ENCODE measurements around the gene FZD7. TPM values are rescaled to one million over a fixed set of nuclear protein-coding genes. Genes with fewer than 3 reads are reported as not detected.

The FZD7 gene
- total and polyA plus RNA-seq, 2 of the 8 experiments (the other 6 are each of a cell fraction or from before 2014, with no cell fraction given) = 176 to 246 TPM

DNA sequence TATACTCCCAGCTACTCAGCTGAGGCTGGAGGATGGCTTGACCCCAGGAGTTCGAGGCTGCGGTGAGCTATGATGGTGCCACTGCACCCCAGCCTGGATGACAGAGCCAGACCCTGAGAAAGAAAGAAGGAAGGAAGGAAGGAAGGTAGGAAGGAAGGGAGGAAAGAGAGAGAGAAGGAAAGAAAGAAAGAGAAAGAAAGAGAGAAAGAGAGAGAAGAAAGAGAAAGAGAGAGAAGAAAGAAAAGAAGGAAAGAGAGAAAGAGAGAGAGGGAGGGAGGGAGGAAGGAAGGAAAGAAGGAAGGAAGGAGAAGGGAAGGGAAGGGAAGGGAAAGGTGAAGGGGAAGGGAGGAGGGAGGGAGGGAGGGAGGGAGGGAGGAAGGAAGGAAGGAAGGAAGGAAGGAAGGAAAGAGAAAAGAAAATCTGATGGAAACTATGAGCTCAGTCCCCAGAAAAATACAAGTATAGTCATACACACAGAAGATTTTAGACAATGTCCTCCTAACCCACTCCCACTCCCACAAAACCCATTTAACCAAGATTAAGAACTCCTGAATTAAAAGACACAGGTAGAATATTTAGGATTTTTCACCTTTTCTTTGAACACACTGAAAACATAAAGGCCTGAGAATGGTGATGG lies 15.6 kb downstream of the FZD7 start:
- H2BK20ac ChIP-seq (ENCODE audit: low read length) = no peak overlapping the region
- H3K56ac ChIP-seq (replicated peaks; ENCODE audit: insufficient read length, low read depth, low read length) = no peak overlapping the region
- no peaks in the 10 kb centered on the region for H3K27me3 ChIP-seq (replicated peaks in 1 of 4; ENCODE audit: control insufficient read depth in 3 of 4, extremely low read depth in 1 of 4, insufficient read depth in 3 of 4, low read length in 3 of 4)
- no peak overlapping the region for H3K9ac ChIP-seq (replicated peaks in 1 of 4; ENCODE audit: extremely low read depth in 1 of 4, low read depth in 3 of 4, low read length in 3 of 4)
- no peak overlapping the region for H3K23ac ChIP-seq (ENCODE audit: insufficient read length)
- no peak overlapping the region for H4K5ac ChIP-seq (ENCODE audit: insufficient read length, low read depth, low read length)
- no peak overlapping the region for H3K4ac ChIP-seq (replicated peaks; ENCODE audit: insufficient read length, low read depth, low read length)
- H3K4me2 ChIP-seq (ENCODE audit: insufficient read depth in 1 of 2, low read depth in 2 of 2, low read length in 2 of 2) = no peak overlapping the region
- H4K20me1 ChIP-seq (replicated peaks in 1 of 2; ENCODE audit: control insufficient read depth in 1 of 2, insufficient read depth in 2 of 2, low read length in 2 of 2) = no peaks in the 10 kb centered on the region
- H3K4me1 ChIP-seq (replicated peaks in 1 of 4; ENCODE audit: control insufficient read depth in 3 of 4, insufficient read depth in 4 of 4, low read length in 3 of 4) = peaks cover 2 to 13% (median 9%) of the 10 kb centered on the region in 4 experiments
- H3K27ac ChIP-seq (ENCODE audit: low read depth, low read length) = no peak overlapping the region
- H3K36me3 ChIP-seq (ENCODE audit: control insufficient read depth in 2 of 4, insufficient read depth in 4 of 4, low read length in 3 of 4) = no peaks in the 10 kb centered on the region
- no peak overlapping the region for H3K18ac ChIP-seq (ENCODE audit: extremely low read depth, low read length)
- H2BK15ac ChIP-seq (ENCODE audit: low read length) = no peak overlapping the region
- no peak overlapping the region for H2BK5ac ChIP-seq (ENCODE audit: low read depth, low read length)
- no peak for DNase-seq (ENCODE audit: low read depth in 1 of 2, low spot score in 2 of 2)
- H3K4me3 ChIP-seq (ENCODE audit: extremely low read depth in 1 of 4, insufficient read depth in 2 of 4, low read depth in 3 of 4, low read length in 4 of 4) = no peak overlapping the region
- no peak overlapping the region for H4K91ac ChIP-seq (replicated peaks; ENCODE audit: insufficient read length, low read length)
- no peak overlapping the region for H4K8ac ChIP-seq (ENCODE audit: extremely low read depth, insufficient read depth, low read length)
- WGBS, 2 experiments (ENCODE audit: extremely low coverage in 1 of 2, insufficient coverage in 1 of 2, insufficient read length in 1 of 2, insufficient replicate concordance in 2 of 2, low coverage in 1 of 2, low lambda C conversion rate in 2 of 2, missing lambda C conversion rate in 1 of 2) = 95% methylated on average over 2 of the region's 2 CpGs; no CpG with 5 or more reads in 1 of the 2 experiments
- H2AK5ac ChIP-seq (ENCODE audit: low read depth, low read length) = no peak overlapping the region
- no peaks in the 10 kb centered on the region for H3K79me2 ChIP-seq (ENCODE audit: control insufficient read depth in 1 of 2, insufficient read depth in 2 of 2, low read length in 2 of 2)
- H3K14ac ChIP-seq (ENCODE audit: insufficient read length) = no peak overlapping the region
- no peak overlapping the region for H2AFZ ChIP-seq (ENCODE audit: low read length)
- H3K23me2 ChIP-seq (ENCODE audit: low read depth, low read length) = no peaks in the 10 kb centered on the region; the same call in 1 of the 2 replicates
- no peak overlapping the region; the same call in 1 of the 2 replicates for H2BK12ac ChIP-seq (ENCODE audit: low read depth, low read length)
- H2BK120ac ChIP-seq (replicated peaks; ENCODE audit: low read depth, low read length) = no peak overlapping the region
- no peaks in the 10 kb centered on the region for H3K79me1 ChIP-seq (ENCODE audit: low read depth, low read length)
- ChIA-PET POLR2A (ENCODE audit: partially characterized antibody) (interaction anchor here (0.6 to 1.7 kb wide), 3 partner anchors 14 to 84 kb away, joined by 3 to 6 read pairs (median 4); no protein-coding TSS in a partner anchor), CTCF (ENCODE audit: partially characterized antibody) (interaction anchor here (0.6 to 1.8 kb wide), 8 partner anchors 10 to 201 kb away, joined by 3 to 4 read pairs (median 3); no protein-coding TSS in a partner anchor)
- no peaks in the 10 kb centered on the region for H3K9me3 ChIP-seq (ENCODE audit: insufficient read depth in 2 of 2, low read depth in 1 of 2, low read length in 1 of 2)
- no peak for FAIRE-seq
- TF ChIP-seq ASH2L (IDR thresholded peaks at IDR 0.05; ENCODE audit: low read length) (no peak), GABPA (IDR thresholded peaks at IDR 0.05; ENCODE audit: borderline replicate concordance, insufficient read depth, low read length) (no peak), ZNF274 (IDR thresholded peaks at IDR 0.05; ENCODE audit: borderline replicate concordance, extremely low read depth, low read length) (no peak), CTBP2 (IDR thresholded peaks at IDR 0.05; ENCODE audit: borderline replicate concordance, insufficient read depth, insufficient read length, low read length) (no peak), POLR2A (IDR thresholded peaks at IDR 0.05; ENCODE audit: control extremely low read depth in 1 of 2, low read depth in 2 of 2, low read length in 2 of 2) (no peak), HDAC6 (IDR thresholded peaks at IDR 0.05; ENCODE audit: low read depth, low read length) (no peak), NRF1 (IDR thresholded peaks at IDR 0.05; ENCODE audit: low read depth, low read length) (no peak), BRCA1 (IDR thresholded peaks at IDR 0.05; ENCODE audit: low read depth, low read length) (no peak)
- TF ChIP-seq, protein P1, sequence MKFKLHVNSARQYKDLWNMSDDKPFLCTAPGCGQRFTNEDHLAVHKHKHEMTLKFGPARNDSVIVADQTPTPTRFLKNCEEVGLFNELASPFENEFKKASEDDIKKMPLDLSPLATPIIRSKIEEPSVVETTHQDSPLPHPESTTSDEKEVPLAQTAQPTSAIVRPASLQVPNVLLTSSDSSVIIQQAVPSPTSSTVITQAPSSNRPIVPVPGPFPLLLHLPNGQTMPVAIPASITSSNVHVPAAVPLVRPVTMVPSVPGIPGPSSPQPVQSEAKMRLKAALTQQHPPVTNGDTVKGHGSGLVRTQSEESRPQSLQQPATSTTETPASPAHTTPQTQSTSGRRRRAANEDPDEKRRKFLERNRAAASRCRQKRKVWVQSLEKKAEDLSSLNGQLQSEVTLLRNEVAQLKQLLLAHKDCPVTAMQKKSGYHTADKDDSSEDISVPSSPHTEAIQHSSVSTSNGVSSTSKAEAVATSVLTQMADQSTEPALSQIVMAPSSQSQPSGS (IDR thresholded peaks at IDR 0.05; ENCODE audit: low read length) = no peak
- TF ChIP-seq, protein P2, sequence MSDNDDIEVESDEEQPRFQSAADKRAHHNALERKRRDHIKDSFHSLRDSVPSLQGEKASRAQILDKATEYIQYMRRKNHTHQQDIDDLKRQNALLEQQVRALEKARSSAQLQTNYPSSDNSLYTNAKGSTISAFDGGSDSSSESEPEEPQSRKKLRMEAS (IDR thresholded peaks at IDR 0.05) = no peak
- TF ChIP-seq, protein P3, sequence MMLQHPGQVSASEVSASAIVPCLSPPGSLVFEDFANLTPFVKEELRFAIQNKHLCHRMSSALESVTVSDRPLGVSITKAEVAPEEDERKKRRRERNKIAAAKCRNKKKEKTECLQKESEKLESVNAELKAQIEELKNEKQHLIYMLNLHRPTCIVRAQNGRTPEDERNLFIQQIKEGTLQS (IDR thresholded peaks at IDR 0.05; ENCODE audit: insufficient read depth, low read depth, low read length) = no peak

All from H1 (cell line).